CD8-positive, alpha-beta memory T cell (primary cell): ENCODE data around the gene ANK3. TPM values are rescaled to one million over a fixed set of nuclear protein-coding genes. Genes with fewer than 3 reads are reported as not detected.

Experiments used
- CTCF ChIA-PET: fragments of 350-600 bp; sonication (Branson Sonifier 250); formaldehyde crosslinking; loops from one replicate; lab custom pipeline; 2021; ENCODE audit warnings: antibody characterized with exemption; lab: Charles Lee
- POLR2A ChIA-PET: fragments of 350-600 bp; sonication (Branson Sonifier 250); formaldehyde crosslinking; loops from one replicate; lab custom pipeline; 2021; ENCODE audit warnings: antibody characterized with exemption; lab: Charles Lee
- DNase-seq, 5 donors: peaks; one replicate each; pipeline versions ENCODE4 v3.0.0 to v3.0.0-alpha.2; 2020 to 2022; ENCODE audit warnings: mixed read lengths in 1 of 5
- H3K27ac ChIP-seq: one replicate; pipeline ENCODE4 v1.7.0; 2013; ENCODE audit warnings: low read depth, mild to moderate bottlenecking, low read length, moderate library complexity
- H3K27me3 ChIP-seq: 2 replicates; pipeline ENCODE4 v1.7.0; 2013; ENCODE audit warnings: low read length, mild to moderate bottlenecking; ENCODE audit not compliant: insufficient read depth, poor library complexity, severe bottlenecking
- H3K36me3 ChIP-seq: 2 replicates; pipeline ENCODE4 v1.7.0; 2013; ENCODE audit warnings: mild to moderate bottlenecking, low read length, moderate library complexity; ENCODE audit not compliant: insufficient read depth
- H3K4me1 ChIP-seq: 2 replicates; pipeline ENCODE4 v1.7.0; 2013; ENCODE audit warnings: mild to moderate bottlenecking, low read length, moderate library complexity; ENCODE audit not compliant: insufficient read depth
- H3K4me3 ChIP-seq: 2 replicates; pipeline ENCODE4 v1.7.0; 2013; ENCODE audit warnings: mild to moderate bottlenecking, low read length
- H3K9me3 ChIP-seq: 2 replicates; pipeline ENCODE4 v1.7.0; 2013; ENCODE audit warnings: mild to moderate bottlenecking, low read length
- H3K27ac Mint-ChIP-seq, 8 donors: one replicate each; pipeline ENCODE4 v1.8.0; 2020 to 2021; ENCODE audit warnings: mixed read lengths in 8 of 8, mild to moderate bottlenecking in 6 of 8, inconsistent platforms in 3 of 8, moderate library complexity in 3 of 8
- H3K27me3 Mint-ChIP-seq, 2 donors: one replicate each; pipeline ENCODE4 v1.8.0; 2020 to 2021; ENCODE audit warnings: mixed read lengths in 2 of 2, mild to moderate bottlenecking in 1 of 2, moderate library complexity in 1 of 2
- H3K36me3 Mint-ChIP-seq, 3 donors: one replicate each; pipeline ENCODE4 v1.8.0; 2020 to 2021; ENCODE audit warnings: mixed read lengths in 3 of 3, inconsistent platforms in 1 of 3, mild to moderate bottlenecking in 1 of 3
- H3K4me1 Mint-ChIP-seq, 3 donors: one replicate each; pipeline ENCODE4 v1.8.0; 2020 to 2021; ENCODE audit warnings: mixed read lengths in 3 of 3, inconsistent platforms in 1 of 3, mild to moderate bottlenecking in 1 of 3
- H3K4me3 Mint-ChIP-seq, 7 donors: one replicate each; pipeline ENCODE4 v1.8.0; 2020 to 2021; ENCODE audit warnings: mixed read lengths in 7 of 7, mild to moderate bottlenecking in 6 of 7, moderate library complexity in 4 of 7, inconsistent platforms in 2 of 7
- H3K9me3 Mint-ChIP-seq, 5 donors: one replicate each; pipeline ENCODE4 v1.8.0; 2020 to 2022; ENCODE audit warnings: mixed read lengths in 5 of 5, mild to moderate bottlenecking in 3 of 5, moderate library complexity in 2 of 5, inconsistent platforms in 1 of 5
- polyA plus RNA-seq: library from polyadenylated mRNA; unstranded; fragments of 300-500 nt; fragmentation: Illumina TruSeq; gene quantifications from one replicate; pipeline ENCODE4 v1.2.3, GENCODE V29; 2021
- total RNA-seq, 2 experiments: library from RNA; stranded (reverse); gene quantifications; one replicate each; pipeline ENCODE4 v1.2.3, GENCODE V29; 2021

Gene ANK3
- total and polyA plus RNA-seq, 3 experiments from 2014 or later: 10.2 to 12.8 (median 11.8) TPM

DNA sequence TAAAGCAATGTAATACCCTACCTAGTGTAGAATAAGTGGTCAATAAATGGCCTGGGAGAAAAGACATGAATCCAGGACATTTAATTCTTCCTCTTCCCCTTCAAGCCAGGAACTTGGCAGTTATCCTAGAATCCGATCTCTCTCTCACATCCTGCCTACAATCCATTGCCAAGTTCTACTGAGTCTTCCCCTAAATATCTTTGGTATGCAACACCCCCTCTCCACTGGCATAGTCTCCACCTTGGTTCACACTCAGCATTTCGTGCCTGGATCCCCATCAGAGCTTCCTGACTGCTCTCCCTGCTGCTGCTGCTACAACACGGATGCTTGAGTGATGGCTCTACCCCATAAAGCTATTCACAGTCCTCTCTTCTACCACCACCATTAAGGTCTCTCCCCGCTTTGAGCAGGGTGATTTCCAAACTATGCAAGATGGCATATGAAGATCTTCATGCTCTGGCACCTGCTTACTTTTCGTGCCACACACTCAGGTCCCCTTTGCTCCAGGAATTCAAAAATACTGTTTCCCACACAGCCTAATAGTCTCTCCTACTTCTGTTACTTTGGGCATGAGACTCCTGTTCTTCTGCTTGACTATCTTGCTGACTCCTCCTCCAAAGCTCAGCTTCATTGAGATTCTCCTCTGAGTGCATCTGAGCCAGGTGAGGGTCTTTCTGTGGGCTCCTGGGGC lies 4.8 kb downstream of the ANK3 start:
- H3K4me3 Mint-ChIP-seq: no peak overlapping the region
- Histone ChIP-seq H3K27ac (no peak overlapping the region), H3K4me1 (no peaks in the 10 kb centered on the region), H3K9me3 (no peaks in the 10 kb centered on the region), H3K27me3 (no peaks in the 10 kb centered on the region), H3K36me3 (no peaks in the 10 kb centered on the region), H3K4me3 (no peak overlapping the region)
- CTCF ChIA-PET: no interaction called here
- POLR2A ChIA-PET: no interaction called here
- H3K4me1 Mint-ChIP-seq: peaks cover 0 to 6% (median 4%) of the 10 kb centered on the region in 3 donors
- DNase-seq: no peak
- no peaks in the 10 kb centered on the region for H3K9me3 Mint-ChIP-seq
- H3K27me3 Mint-ChIP-seq: peaks cover 0 to 3% of the 10 kb centered on the region in 2 donors
- H3K36me3 Mint-ChIP-seq: peaks cover 0 to 2% (median 0%) of the 10 kb centered on the region in 3 donors
- no peak overlapping the region for H3K27ac Mint-ChIP-seq

DNA sequence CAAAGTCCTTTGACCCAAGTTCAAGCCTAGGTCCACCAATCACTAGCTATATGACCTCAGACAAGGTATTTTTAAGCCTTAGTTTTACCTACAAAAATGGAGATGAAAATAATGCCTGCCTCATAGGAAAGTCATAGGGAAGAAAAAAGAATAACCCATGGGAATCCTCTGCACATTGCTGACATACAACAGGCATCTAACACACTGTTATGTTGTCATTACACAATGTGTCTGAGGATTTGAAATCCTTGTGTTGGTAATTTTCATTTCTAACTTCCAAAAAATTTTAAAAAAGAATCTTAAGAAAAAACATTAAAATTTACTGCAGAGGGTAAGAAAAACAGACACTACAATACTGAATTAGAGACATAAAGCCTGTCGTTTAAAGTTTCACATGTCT lies 5.7 kb downstream of the ANK3 start:
- Mint-ChIP-seq H3K4me3 (no peak overlapping the region), H3K27me3 (peaks cover 0 to 2% of the 10 kb centered on the region in 2 donors), H3K4me1 (peaks cover 0 to 9% (median 2%) of the 10 kb centered on the region in 3 donors), H3K36me3 (peaks cover 0 to 2% (median 0%) of the 10 kb centered on the region in 3 donors), H3K9me3 (no peaks in the 10 kb centered on the region), H3K27ac (no peak overlapping the region)
- CTCF ChIA-PET: no interaction called here
- no peaks in the 10 kb centered on the region for H3K4me1 ChIP-seq
- no peak overlapping the region for H3K4me3 ChIP-seq
- POLR2A ChIA-PET: no interaction called here
- H3K36me3 ChIP-seq: no peaks in the 10 kb centered on the region
- no peaks in the 10 kb centered on the region for H3K27me3 ChIP-seq
- no peak overlapping the region for H3K27ac ChIP-seq
- DNase-seq: no peak
- no peaks in the 10 kb centered on the region for H3K9me3 ChIP-seq

DNA sequence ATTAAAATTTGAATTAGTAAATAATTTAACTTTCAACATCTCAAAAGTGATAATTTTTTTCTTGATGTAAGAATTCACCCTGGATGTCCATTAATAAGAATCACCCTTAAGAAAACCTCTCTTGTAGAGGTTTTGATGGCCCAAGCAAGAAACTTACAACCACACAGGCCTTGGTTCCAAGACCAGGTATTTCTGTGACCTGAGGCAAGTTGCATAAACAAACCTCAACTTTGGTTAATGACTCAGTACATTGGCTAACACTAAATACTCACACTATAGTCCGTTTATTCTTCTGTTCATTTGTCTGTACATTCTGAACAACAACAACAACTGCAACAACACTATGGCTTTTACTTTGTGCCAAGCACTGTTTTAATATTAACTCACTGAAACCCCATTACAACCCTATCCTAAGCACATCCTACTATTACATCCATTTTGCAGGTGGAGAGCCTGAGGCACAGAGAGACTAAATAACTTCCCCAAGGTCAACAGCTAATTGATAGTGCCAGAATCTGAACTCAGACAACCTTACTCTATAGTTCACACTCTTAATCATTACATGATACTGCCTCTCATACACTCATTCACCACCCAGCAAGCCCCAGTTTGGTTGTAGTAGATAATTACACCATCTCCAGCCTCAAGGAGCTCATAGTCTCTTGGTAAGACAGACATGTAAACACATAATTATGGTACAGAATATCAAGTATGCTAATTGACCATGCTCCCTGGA lies 6.6 kb downstream of the ANK3 start:
- Mint-ChIP-seq H3K27ac (no peak overlapping the region), H3K36me3 (peaks cover 0 to 2% (median 0%) of the 10 kb centered on the region in 3 donors), H3K27me3 (peaks cover 0 to 2% of the 10 kb centered on the region in 2 donors), H3K4me1 (peaks cover 0 to 9% (median 0%) of the 10 kb centered on the region in 3 donors), H3K9me3 (no peaks in the 10 kb centered on the region), H3K4me3 (no peak overlapping the region)
- Histone ChIP-seq H3K27ac (no peak overlapping the region), H3K9me3 (no peaks in the 10 kb centered on the region), H3K36me3 (no peaks in the 10 kb centered on the region), H3K4me3 (no peak overlapping the region), H3K4me1 (no peaks in the 10 kb centered on the region), H3K27me3 (no peaks in the 10 kb centered on the region)
- CTCF ChIA-PET: no interaction called here
- no peak for DNase-seq
- POLR2A ChIA-PET: no interaction called here

DNA sequence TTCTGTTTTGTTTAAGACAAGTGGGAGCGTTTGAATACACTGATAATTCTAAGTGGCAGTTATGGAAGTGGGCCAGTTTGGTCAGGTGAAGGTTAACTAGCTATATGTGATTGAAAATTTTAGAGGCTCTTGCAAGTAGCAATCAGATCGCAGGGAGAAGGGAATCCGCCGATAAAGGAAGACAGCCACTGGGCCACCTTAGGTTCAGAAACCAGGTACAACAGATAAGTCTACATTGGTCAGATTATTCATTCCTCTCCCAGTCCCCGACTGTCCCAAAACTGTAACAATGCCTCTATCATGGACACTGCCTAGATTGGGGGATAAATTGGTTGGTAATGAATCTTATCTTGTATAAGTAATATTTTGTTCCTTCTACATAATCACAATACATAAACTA lies 8.9 kb downstream of the ANK3 start:
- CTCF ChIA-PET: no interaction called here
- peaks cover 0 to 9% (median 0%) of the 10 kb centered on the region in 3 donors for H3K4me1 Mint-ChIP-seq
- H3K4me3 Mint-ChIP-seq: no peak overlapping the region

DNA sequence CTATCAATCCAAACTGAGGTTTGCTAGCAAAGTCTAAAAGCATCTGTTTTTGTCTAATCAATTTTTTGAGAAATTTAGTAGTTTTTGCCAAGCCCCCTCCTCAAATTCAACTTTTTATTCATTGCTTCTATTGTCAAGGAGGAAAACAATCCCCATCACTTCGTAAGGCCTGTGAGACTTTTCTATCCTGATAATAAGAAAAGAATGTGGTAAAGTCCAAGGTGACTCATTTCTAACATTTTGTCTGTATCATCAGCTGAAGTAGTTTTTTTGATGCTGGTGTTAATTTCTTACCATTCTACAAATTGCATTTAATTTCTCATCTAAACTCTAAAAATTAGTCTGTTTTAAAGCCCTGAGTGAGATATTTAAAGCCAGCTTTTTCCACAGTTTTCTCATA lies 11.7 kb downstream of the ANK3 start:
- no peak overlapping the region for H3K4me3 Mint-ChIP-seq
- no peak overlapping the region for H3K27ac Mint-ChIP-seq
- H3K9me3 Mint-ChIP-seq: no peaks in the 10 kb centered on the region
- ChIA-PET POLR2A (no interaction called here), CTCF (no interaction called here)
- H3K36me3 ChIP-seq: no peaks in the 10 kb centered on the region
- DNase-seq: no peak
- peaks cover 0 to 9% (median 0%) of the 10 kb centered on the region in 3 donors for H3K4me1 Mint-ChIP-seq
- peaks cover 0 to 5% (median 0%) of the 10 kb centered on the region in 3 donors for H3K36me3 Mint-ChIP-seq
- no peaks in the 10 kb centered on the region for H3K4me1 ChIP-seq
- no peaks in the 10 kb centered on the region for H3K27me3 ChIP-seq
- H3K9me3 ChIP-seq: no peaks in the 10 kb centered on the region
- H3K27ac ChIP-seq: no peak overlapping the region
- peaks cover 0 to 7% of the 10 kb centered on the region in 2 donors for H3K27me3 Mint-ChIP-seq
- no peak overlapping the region for H3K4me3 ChIP-seq

More for the DNA sequence above, 8.9 kb downstream of the ANK3 start:
- DNase-seq: no peak
- no peaks in the 10 kb centered on the region for H3K36me3 ChIP-seq
- H3K27me3 Mint-ChIP-seq: peaks cover 0 to 2% of the 10 kb centered on the region in 2 donors
- H3K4me1 ChIP-seq: no peaks in the 10 kb centered on the region
- no peaks in the 10 kb centered on the region for H3K36me3 Mint-ChIP-seq
- no peaks in the 10 kb centered on the region for H3K9me3 Mint-ChIP-seq
- H3K4me3 ChIP-seq: no peak overlapping the region
- H3K27me3 ChIP-seq: no peaks in the 10 kb centered on the region
- H3K27ac ChIP-seq: no peak overlapping the region
- POLR2A ChIA-PET: no interaction called here
- no peak overlapping the region for H3K27ac Mint-ChIP-seq
- no peaks in the 10 kb centered on the region for H3K9me3 ChIP-seq

DNA sequence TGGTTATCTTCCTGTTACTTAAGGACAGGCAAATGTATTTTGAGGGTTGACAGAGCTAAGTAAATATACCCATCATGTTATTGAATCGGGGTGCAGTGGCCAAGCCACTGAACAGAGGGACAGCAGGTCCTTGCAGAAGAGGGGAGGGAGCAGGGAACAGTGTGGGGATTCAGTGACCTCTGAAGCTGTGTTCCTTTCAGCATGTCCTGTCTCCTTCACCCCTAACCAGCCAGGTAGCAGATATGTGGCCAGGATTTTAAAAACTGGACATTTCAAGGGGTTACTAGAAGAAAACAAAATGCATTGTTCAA lies 12.7 kb downstream of the ANK3 start:
- Histone ChIP-seq H3K4me1 (no peaks in the 10 kb centered on the region), H3K9me3 (no peaks in the 10 kb centered on the region), H3K27me3 (no peaks in the 10 kb centered on the region), H3K4me3 (no peak overlapping the region), H3K27ac (no peak overlapping the region), H3K36me3 (no peaks in the 10 kb centered on the region)
- POLR2A ChIA-PET: no interaction called here
- Mint-ChIP-seq H3K4me1 (peaks cover 0 to 10% (median 0%) of the 10 kb centered on the region in 3 donors), H3K27ac (no peak overlapping the region), H3K36me3 (peaks cover 0 to 5% (median 0%) of the 10 kb centered on the region in 3 donors), H3K4me3 (no peak overlapping the region), H3K27me3 (peaks cover 0 to 7% of the 10 kb centered on the region in 2 donors), H3K9me3 (no peaks in the 10 kb centered on the region)
- DNase-seq: no peak
- CTCF ChIA-PET: no interaction called here

DNA sequence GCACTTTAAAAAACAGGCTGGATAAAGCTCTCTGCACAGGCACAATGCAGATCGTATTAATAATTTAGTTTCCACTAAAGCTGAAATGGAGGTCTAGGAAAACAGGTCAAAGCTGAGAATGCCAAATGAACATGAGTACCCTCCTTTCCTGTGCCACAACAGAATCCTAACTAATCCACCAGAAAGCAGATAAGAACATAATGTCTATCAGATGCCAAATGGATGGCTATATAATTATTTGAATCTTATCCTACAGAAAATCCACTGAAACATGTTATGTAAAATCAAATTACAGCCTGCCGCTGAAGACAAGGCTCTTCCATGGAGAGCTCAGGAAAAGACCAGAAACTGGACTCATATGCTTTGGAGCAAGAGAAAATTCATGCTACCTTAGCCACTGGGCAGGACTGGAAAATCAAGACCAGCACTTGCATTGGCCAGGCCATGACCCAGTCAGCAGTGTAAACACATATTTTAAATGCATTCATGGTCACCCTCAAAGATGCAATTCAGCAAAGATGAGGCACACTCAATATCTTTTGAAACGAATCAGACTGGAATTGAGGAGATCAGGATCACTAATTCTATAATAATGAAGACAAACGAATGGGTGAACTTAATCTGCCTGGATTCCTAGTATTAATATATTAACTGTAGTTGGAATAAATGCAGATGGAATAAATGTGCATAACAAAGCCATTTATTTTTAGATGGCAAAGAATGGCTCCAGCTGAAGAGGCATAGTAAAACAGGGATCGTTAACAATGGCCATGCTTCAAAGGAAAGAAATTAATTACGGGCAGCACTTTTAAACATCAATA lies 13.2 kb downstream of the ANK3 start:
- no peaks in the 10 kb centered on the region for H3K4me1 ChIP-seq
- Mint-ChIP-seq H3K27ac (no peak overlapping the region), H3K4me1 (peaks cover 0 to 10% (median 0%) of the 10 kb centered on the region in 3 donors), H3K27me3 (peaks cover 0 to 7% of the 10 kb centered on the region in 2 donors), H3K4me3 (no peak overlapping the region), H3K9me3 (no peaks in the 10 kb centered on the region), H3K36me3 (peaks cover 0 to 5% (median 0%) of the 10 kb centered on the region in 3 donors)
- no peaks in the 10 kb centered on the region for H3K9me3 ChIP-seq
- no peaks in the 10 kb centered on the region for H3K27me3 ChIP-seq
- CTCF ChIA-PET: no interaction called here
- H3K27ac ChIP-seq: no peak overlapping the region
- POLR2A ChIA-PET: no interaction called here
- no peaks in the 10 kb centered on the region for H3K36me3 ChIP-seq
- no peak for DNase-seq
- no peak overlapping the region for H3K4me3 ChIP-seq
